GM19328 (cell line): ENCODE results near the gene PDX1.

Experiments used
- ATAC-seq: cut with Tn5 transposase; IDR thresholded peaks from one replicate; pipeline ENCODE4 v1.9.1; 2021; ENCODE audit warnings: mild to moderate bottlenecking, moderate library complexity; ENCODE audit not compliant: unreplicated experiment

The PDX1 gene

GRCh38 chr13:27921961-27922882 lies 2.4 kb downstream of the PDX1 start:
- ATAC-seq, result no peak

GRCh38 chr13:27922883-27923612 lies 3.2 kb downstream of the PDX1 start:
- no peak for ATAC-seq

- ATAC-seq, result no peak
Measured at GRCh38 chr13:27923794-27924528, 4.2 kb downstream of the PDX1 start.

- ATAC-seq, result no peak
Measured at GRCh38 chr13:27924529-27925141, 4.8 kb downstream of the PDX1 start.

- no peak for ATAC-seq
Measured at GRCh38 chr13:27925220-27925991, 5.6 kb downstream of the PDX1 start.

GRCh38 chr13:27926644-27927434 lies 7.0 kb downstream of the PDX1 start:
- ATAC-seq, result no peak

- ATAC-seq, result no peak
Measured at GRCh38 chr13:27927444-27928352, 7.9 kb downstream of the PDX1 start.

GRCh38 chr13:27928353-27928804 lies 8.6 kb downstream of the PDX1 start:
- ATAC-seq, result no peak

- ATAC-seq, result no peak
Measured at GRCh38 chr13:27928805-27929753, 9.3 kb downstream of the PDX1 start.

GRCh38 chr13:27929868-27930267 lies 10.1 kb downstream of the PDX1 start:
- no peak for ATAC-seq

- ATAC-seq, result no peak
Measured at GRCh38 chr13:27933118-27933517, 13.3 kb downstream of the PDX1 start.

GRCh38 chr13:27933580-27934328 lies 14.0 kb downstream of the PDX1 start:
- ATAC-seq, result no peak

GRCh38 chr13:27942972-27943371 lies 23.2 kb downstream of the PDX1 start:
- no peak for ATAC-seq

GRCh38 chr13:27952876-27953675 lies 33.3 kb downstream of the PDX1 start:
- ATAC-seq, result no peak

- no peak for ATAC-seq
Measured at GRCh38 chr13:27953676-27954405, 34.0 kb downstream of the PDX1 start.
